Panc1 (cell line): Measurements from ENCODE around the gene PLD2. TPM values are rescaled to one million over a fixed set of nuclear protein-coding genes. Genes with fewer than 3 reads are reported as not detected.

Experiments
- ATAC-seq: fragments of 200-7000 bp; cut with Tn5 transposase; 2 replicates; pipeline ENCODE4 v1.9.1; 2020; ENCODE audit warnings: mild to moderate bottlenecking, moderate library complexity
- BruUV-seq: library from RNA; stranded (reverse); fragments of 400-500 nt; replicated peaks from 2 replicates; lab custom pipeline; 2021; lab: Mats Ljungman, UMichigan
- CTCF ChIA-PET: fragments of 300-600 bp; sonication (Branson Sonifier 250); formaldehyde crosslinking; loops from one replicate; lab custom pipeline; 2022; ENCODE audit warnings: antibody characterized with exemption; lab: Charles Lee
- POLR2A ChIA-PET: fragments of 300-600 bp; sonication (Branson Sonifier 250); formaldehyde crosslinking; loops from one replicate; lab custom pipeline; 2022; ENCODE audit warnings: antibody characterized with exemption; lab: Charles Lee
- DNase-seq: peaks from one replicate; pipeline ENCODE4 v3.0.0-alpha.2; 2010; ENCODE audit warnings: low read depth, low spot score
- H3K27ac ChIP-seq: 2 replicates; pipeline ENCODE4 v1.5.1; 2011; ENCODE audit warnings: mild to moderate bottlenecking, low read length, inconsistent platforms
- H3K27me3 ChIP-seq: fragments of 200-500 bp; sonication (Bioruptor generic); 2 replicates; pipeline ENCODE4 v1.6.0; 2014; ENCODE audit warnings: low read length, inconsistent platforms; ENCODE audit not compliant: control insufficient read depth, insufficient read depth
- H3K36me3 ChIP-seq: fragments of 200-500 bp; sonication (Bioruptor generic); 2 replicates; pipeline ENCODE4 v1.5.1; 2014; ENCODE audit warnings: inconsistent platforms, mild to moderate bottlenecking, low read length, moderate library complexity; ENCODE audit not compliant: control insufficient read depth, insufficient read depth
- H3K4me1 ChIP-seq: 2 replicates; pipeline ENCODE4 v1.5.1; 2011; ENCODE audit warnings: inconsistent platforms, mild to moderate bottlenecking, low read length, moderate library complexity; ENCODE audit not compliant: control insufficient read depth, insufficient read depth
- H3K4me3 ChIP-seq, 2 experiments: 2 replicates each; pipeline ENCODE4 v1.5.1; 2011 to 2012; ENCODE audit warnings: low read depth in 2 of 2, low read length in 2 of 2, mild to moderate bottlenecking in 2 of 2, inconsistent platforms in 1 of 2, moderate library complexity in 1 of 2
- H3K9me3 ChIP-seq: fragments of 200-500 bp; sonication (Bioruptor generic); 2 replicates; pipeline ENCODE4 v1.5.1; 2014; ENCODE audit warnings: low read depth, mild to moderate bottlenecking, inconsistent platforms, low read length, moderate library complexity; ENCODE audit not compliant: control insufficient read depth, insufficient read depth
- POLR2AphosphoS5 ChIP-seq: IDR thresholded peaks from 2 replicates; pipeline ENCODE4 v1.6.1; 2012; ENCODE audit warnings: mild to moderate bottlenecking, low read depth, low read length, moderate library complexity
- SIN3A ChIP-seq: IDR thresholded peaks from 2 replicates; pipeline ENCODE4 v1.6.1; 2012; ENCODE audit warnings: low read depth, mild to moderate bottlenecking, low read length, moderate library complexity, borderline replicate concordance; ENCODE audit not compliant: insufficient read depth
- TCF7L2 ChIP-seq: IDR thresholded peaks from 2 replicates; pipeline ENCODE4 v1.6.1; 2011; ENCODE audit warnings: mild to moderate bottlenecking, low read depth, low read length, inconsistent platforms
- in situ Hi-C: cut with HindIII; loops from 2 replicates; pipeline ENCODE4 v1.10.0; 2016; ENCODE audit warnings: low sequenced_read_pairs, low pct_unique_long_range_greater_than_20kb
- intact Hi-C: fragments of 100-400 bp; cut with micrococcal nuclease; formaldehyde crosslinking; loops from one replicate; pipeline ENCODE4 v1.10.0; 2022; ENCODE audit not compliant: unreplicated experiment
- total RNA-seq: library from RNA; stranded (reverse); gene quantifications from one replicate; pipeline ENCODE4 v1.2.1, GENCODE V29; 2021; ENCODE audit not compliant: unreplicated experiment
- TF ChIP-seq, protein P1 (sequence below), 2 experiments: IDR thresholded peaks; 2 replicates each; pipeline ENCODE4 v1.6.1; 2011 to 2012; ENCODE audit warnings: low read depth in 2 of 2, control low read depth in 1 of 2, low read length in 1 of 2, mild to moderate bottlenecking in 1 of 2, moderate library complexity in 1 of 2; ENCODE audit not compliant: insufficient read depth in 1 of 2
- TF ChIP-seq, protein P2 (sequence below): fragments of 450-650 bp; IDR thresholded peaks from 2 replicates; pipeline ENCODE4 v1.5.1; 2017; ENCODE audit warnings: mild to moderate bottlenecking

Gene PLD2
- total RNA-seq, 1 experiment from 2014 or later = 40.2 TPM

DNA sequence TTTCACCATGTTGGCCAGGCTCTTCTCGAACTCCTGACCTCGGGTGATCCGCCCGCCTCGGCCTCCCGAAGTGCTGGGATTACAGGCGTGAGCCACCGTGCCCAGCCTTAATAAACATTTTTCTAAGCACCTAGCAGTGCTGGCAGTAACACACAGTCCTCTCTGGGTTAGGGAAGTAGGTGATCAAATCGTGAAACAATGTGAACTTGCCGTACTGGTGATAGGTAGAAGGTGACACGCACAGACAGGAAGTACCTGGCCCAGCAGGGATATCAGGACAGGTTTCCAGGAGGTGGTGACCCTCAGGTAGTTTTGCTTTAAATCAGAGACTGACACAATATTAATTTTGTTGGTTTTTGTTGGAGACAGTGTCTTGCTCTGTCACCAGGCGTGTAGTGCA is 4.5 kb downstream of the PLD2 start:
- no peak overlapping the region for H3K27ac ChIP-seq
- POLR2A ChIA-PET = interaction anchor here (0.6 kb wide), 1 partner anchor 16 kb away, joined by 3 read pairs; the partner anchor contains the start of gene PSMB6
- H3K27me3 ChIP-seq = no peaks in the 10 kb centered on the region
- H3K9me3 ChIP-seq = no peaks in the 10 kb centered on the region
- TF ChIP-seq TCF7L2 = no peak
- TF ChIP-seq POLR2AphosphoS5 = no peak
- TF ChIP-seq, protein P1, sequence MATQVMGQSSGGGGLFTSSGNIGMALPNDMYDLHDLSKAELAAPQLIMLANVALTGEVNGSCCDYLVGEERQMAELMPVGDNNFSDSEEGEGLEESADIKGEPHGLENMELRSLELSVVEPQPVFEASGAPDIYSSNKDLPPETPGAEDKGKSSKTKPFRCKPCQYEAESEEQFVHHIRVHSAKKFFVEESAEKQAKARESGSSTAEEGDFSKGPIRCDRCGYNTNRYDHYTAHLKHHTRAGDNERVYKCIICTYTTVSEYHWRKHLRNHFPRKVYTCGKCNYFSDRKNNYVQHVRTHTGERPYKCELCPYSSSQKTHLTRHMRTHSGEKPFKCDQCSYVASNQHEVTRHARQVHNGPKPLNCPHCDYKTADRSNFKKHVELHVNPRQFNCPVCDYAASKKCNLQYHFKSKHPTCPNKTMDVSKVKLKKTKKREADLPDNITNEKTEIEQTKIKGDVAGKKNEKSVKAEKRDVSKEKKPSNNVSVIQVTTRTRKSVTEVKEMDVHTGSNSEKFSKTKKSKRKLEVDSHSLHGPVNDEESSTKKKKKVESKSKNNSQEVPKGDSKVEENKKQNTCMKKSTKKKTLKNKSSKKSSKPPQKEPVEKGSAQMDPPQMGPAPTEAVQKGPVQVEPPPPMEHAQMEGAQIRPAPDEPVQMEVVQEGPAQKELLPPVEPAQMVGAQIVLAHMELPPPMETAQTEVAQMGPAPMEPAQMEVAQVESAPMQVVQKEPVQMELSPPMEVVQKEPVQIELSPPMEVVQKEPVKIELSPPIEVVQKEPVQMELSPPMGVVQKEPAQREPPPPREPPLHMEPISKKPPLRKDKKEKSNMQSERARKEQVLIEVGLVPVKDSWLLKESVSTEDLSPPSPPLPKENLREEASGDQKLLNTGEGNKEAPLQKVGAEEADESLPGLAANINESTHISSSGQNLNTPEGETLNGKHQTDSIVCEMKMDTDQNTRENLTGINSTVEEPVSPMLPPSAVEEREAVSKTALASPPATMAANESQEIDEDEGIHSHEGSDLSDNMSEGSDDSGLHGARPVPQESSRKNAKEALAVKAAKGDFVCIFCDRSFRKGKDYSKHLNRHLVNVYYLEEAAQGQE (IDR thresholded peaks at IDR 0.05; ENCODE audit: insufficient read depth in 1 of 2, low read depth in 2 of 2, low read length in 1 of 2) = no peak
- TF ChIP-seq, protein P2, sequence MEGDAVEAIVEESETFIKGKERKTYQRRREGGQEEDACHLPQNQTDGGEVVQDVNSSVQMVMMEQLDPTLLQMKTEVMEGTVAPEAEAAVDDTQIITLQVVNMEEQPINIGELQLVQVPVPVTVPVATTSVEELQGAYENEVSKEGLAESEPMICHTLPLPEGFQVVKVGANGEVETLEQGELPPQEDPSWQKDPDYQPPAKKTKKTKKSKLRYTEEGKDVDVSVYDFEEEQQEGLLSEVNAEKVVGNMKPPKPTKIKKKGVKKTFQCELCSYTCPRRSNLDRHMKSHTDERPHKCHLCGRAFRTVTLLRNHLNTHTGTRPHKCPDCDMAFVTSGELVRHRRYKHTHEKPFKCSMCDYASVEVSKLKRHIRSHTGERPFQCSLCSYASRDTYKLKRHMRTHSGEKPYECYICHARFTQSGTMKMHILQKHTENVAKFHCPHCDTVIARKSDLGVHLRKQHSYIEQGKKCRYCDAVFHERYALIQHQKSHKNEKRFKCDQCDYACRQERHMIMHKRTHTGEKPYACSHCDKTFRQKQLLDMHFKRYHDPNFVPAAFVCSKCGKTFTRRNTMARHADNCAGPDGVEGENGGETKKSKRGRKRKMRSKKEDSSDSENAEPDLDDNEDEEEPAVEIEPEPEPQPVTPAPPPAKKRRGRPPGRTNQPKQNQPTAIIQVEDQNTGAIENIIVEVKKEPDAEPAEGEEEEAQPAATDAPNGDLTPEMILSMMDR = no peak
- no peak for TF ChIP-seq SIN3A
- in situ Hi-C loops (no loop called here), intact Hi-C loops (no loop called here)
- no peak overlapping the region for H3K4me3 ChIP-seq
- H3K36me3 ChIP-seq = no peaks in the 10 kb centered on the region
- no peak for ATAC-seq
- CTCF ChIA-PET = no interaction called here
- H3K4me1 ChIP-seq = no peaks in the 10 kb centered on the region
- no TSS peak for BruUV-seq
- DNase-seq = no peak

DNA sequence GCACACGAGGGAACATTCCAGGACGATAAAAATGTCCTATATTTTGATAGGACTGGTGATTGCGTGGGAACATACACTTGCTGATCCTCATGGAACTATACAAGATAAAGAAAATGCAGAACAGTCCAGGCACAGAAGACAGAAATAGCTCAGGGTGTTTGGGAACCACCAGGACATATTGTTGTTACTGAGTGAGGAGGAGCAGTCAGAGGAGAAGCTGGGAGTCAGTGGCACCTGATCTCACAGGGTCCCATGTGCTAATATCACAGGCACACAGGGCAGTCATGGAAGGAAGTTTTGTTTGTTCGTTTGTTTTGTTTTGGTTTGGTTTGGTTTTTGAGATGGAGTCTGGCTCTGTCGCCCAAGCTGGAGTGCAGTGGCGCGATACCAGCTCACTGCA is 5.7 kb downstream of the PLD2 start:
- no peak overlapping the region for H3K27ac ChIP-seq
- H3K4me1 ChIP-seq = no peaks in the 10 kb centered on the region
- H3K36me3 ChIP-seq = no peaks in the 10 kb centered on the region
- no peak for TF ChIP-seq POLR2AphosphoS5
- TF ChIP-seq TCF7L2 = no peak
- TF ChIP-seq, protein P2 = no peak
- TF ChIP-seq SIN3A = no peak
- TF ChIP-seq, protein P1 (IDR thresholded peaks at IDR 0.05; ENCODE audit: insufficient read depth in 1 of 2, low read depth in 2 of 2, low read length in 1 of 2) = no peak
- DNase-seq (no peak), ATAC-seq (no peak)
- H3K27me3 ChIP-seq = no peaks in the 10 kb centered on the region
- no peak overlapping the region for H3K4me3 ChIP-seq
- no peaks in the 10 kb centered on the region for H3K9me3 ChIP-seq
- no TSS peak for BruUV-seq
- CTCF ChIA-PET = no interaction called here
- POLR2A ChIA-PET = no interaction called here
- intact Hi-C loops (no loop called here), in situ Hi-C loops (no loop called here)
